K562 (cell line): Measurements from ENCODE around the gene NANS. TPM values are rescaled to one million over a fixed set of nuclear protein-coding genes. Genes with fewer than 3 reads are reported as not detected.

ENCODE experiments used
- BACH1 ChIP-seq: fragments of 200-800 bp; sonication (Bioruptor generic); IDR thresholded peaks from 2 replicates; pipeline ENCODE4 v1.6.1; 2016; ENCODE audit warnings: missing genetic modification characterization, missing compliant biosample characterization
- BRD4 ChIP-seq: fragments of 200-600 bp; sonication (generic); IDR thresholded peaks from 2 replicates; pipeline ENCODE4 v1.6.1; 2017; ENCODE audit warnings: inconsistent platforms
- BRD9 ChIP-seq: fragments of 450-650 bp; IDR thresholded peaks from 2 replicates; pipeline ENCODE4 v1.6.1; 2018; ENCODE audit warnings: low read depth; ENCODE audit not compliant: partially characterized antibody
- EP400 ChIP-seq: fragments of 450-650 bp; IDR thresholded peaks from 2 replicates; pipeline ENCODE4 v1.6.1; 2017; ENCODE audit warnings: antibody characterized with exemption, mild to moderate bottlenecking, moderate library complexity
- FOSL1 ChIP-seq: fragments of 200-800 bp; sonication (Bioruptor generic); conservative IDR thresholded peaks from 2 replicates; pipeline ENCODE4 v1.6.1; 2016; ENCODE audit warnings: missing genetic modification characterization, missing compliant biosample characterization
- KDM1A ChIP-seq, 2 experiments: fragments of 450-650 bp; IDR thresholded peaks; 2 replicates each; pipeline ENCODE4 v1.6.1; 2016; ENCODE audit warnings: mild to moderate bottlenecking in 2 of 2
- LCOR ChIP-seq: sonication (generic); formaldehyde crosslinking; IDR thresholded peaks from 2 replicates; pipeline ENCODE4 v1.8.0; 2022; ENCODE audit warnings: mild to moderate bottlenecking, missing genetic modification reagents
- MITF ChIP-seq: IDR thresholded peaks from 2 replicates; pipeline ENCODE4 v1.6.1; 2014; ENCODE audit warnings: antibody characterized with exemption
- MNT ChIP-seq, 2 experiments: fragments of 450-650 bp; conservative IDR thresholded peaks; 2 replicates each; pipeline ENCODE4 v1.6.1; 2017; ENCODE audit warnings: mild to moderate bottlenecking in 2 of 2, moderate library complexity in 2 of 2
- NR4A1 ChIP-seq, 2 experiments: fragments of 250-450 bp in 1 of 2; fragments of 450-650 bp in 1 of 2; sonication (Bioruptor Pico) in 1 of 2; IDR thresholded peaks; 2 replicates each; pipeline versions ENCODE4 v1.4.0 to v1.6.1; 2016 to 2020; ENCODE audit warnings: mild to moderate bottlenecking in 2 of 2, missing compliant biosample characterization in 1 of 2, missing genetic modification characterization in 1 of 2, moderate library complexity in 1 of 2
- RREB1 ChIP-seq: fragments of 250-450 bp; sonication (Bioruptor Pico); IDR thresholded peaks from 2 replicates; pipeline ENCODE4 v1.4.0; 2020
- SP1 ChIP-seq: sonication (generic); formaldehyde crosslinking; IDR thresholded peaks from 2 replicates; pipeline ENCODE4 v1.8.1; 2022; ENCODE audit warnings: mild to moderate bottlenecking, missing genetic modification reagents
- TRIM24 ChIP-seq, 2 experiments: fragments of 450-650 bp; IDR thresholded peaks; 2 replicates each; pipeline ENCODE4 v1.6.1; 2016
- ZNF212 ChIP-seq: fragments of 450-650 bp; formaldehyde crosslinking; IDR thresholded peaks from 2 replicates; pipeline ENCODE4 v1.4.0; 2020; ENCODE audit warnings: mild to moderate bottlenecking
- ZNF589 ChIP-seq: fragments of 200-800 bp; sonication (Bioruptor generic); IDR thresholded peaks from 2 replicates; pipeline ENCODE4 v1.6.1; 2016; ENCODE audit warnings: low read depth, missing genetic modification characterization, missing compliant biosample characterization
- ZNF740 ChIP-seq, 3 experiments: fragments of 200-800 bp in 1 of 3; sonication (Bioruptor generic) in 1 of 3; sonication (generic) in 1 of 3; formaldehyde crosslinking in 1 of 3; IDR thresholded peaks; 2 replicates each; pipeline versions ENCODE4 v1.6.1 to v1.8.0; 2016 to 2022; ENCODE audit warnings: mild to moderate bottlenecking in 2 of 3, missing compliant biosample characterization in 2 of 3, missing genetic modification characterization in 2 of 3, missing genetic modification reagents in 1 of 3
- ZSCAN32 ChIP-seq: fragments of 450-650 bp; formaldehyde crosslinking; IDR thresholded peaks from 2 replicates; pipeline ENCODE4 v1.4.0; 2020; ENCODE audit warnings: mild to moderate bottlenecking, moderate library complexity
- polyA plus RNA-seq, 8 experiments: library from polyadenylated mRNA; depleted of rRNA in 4 of 8; stranded (reverse) in 5 of 8; unstranded in 3 of 8; fragments of >200 nt; fragmentation: Nextera tagmentation in 2 of 8; fragmentation: Illumina TruSeq in 1 of 8; extraction: Ambion mirVana in 2 of 8; extraction: Trizol in 1 of 8; gene quantifications; 2 replicates each; pipeline versions ENCODE4 v1.2.1 to v1.2.3, GENCODE V29; 2011 to 2014; ENCODE audit warnings: inconsistent platforms in 1 of 8, missing spikeins in 1 of 8
- total RNA-seq, 7 experiments: library from RNA; depleted of rRNA in 6 of 7; stranded (reverse); fragments of >200 nt in 6 of 7; fragmentation: Illumina TruSeq in 2 of 7; extraction: Trizol in 2 of 7; gene quantifications; 2 replicates each; pipeline versions ENCODE4 v1.2.1 to v1.2.3, GENCODE V29; 2011 to 2021; ENCODE audit warnings: low replicate concordance in 1 of 7

The NANS gene
- total and polyA plus RNA-seq, 9 of the 15 experiments (the other 6 are each of a cell fraction or from before 2014, with no cell fraction given) = 37.1 to 181 (median 137) TPM

- TF ChIP-seq BRD9 = no peak
- TF ChIP-seq EP400 = peak; percentile 88
- no peak for TF ChIP-seq BRD4
- TF ChIP-seq NR4A1 (CRISPR knock-in tag; IDR thresholded peaks at IDR 0.05) = 0 out of 2 replicates have a peak, but pooled peaks have one; percentile 10
- no peak for TF ChIP-seq NR4A1 (tag; IDR thresholded peaks at IDR 0.05)
- TF ChIP-seq ZNF212 = no peak
- no peak for TF ChIP-seq TRIM24 (IDR thresholded peaks at IDR 0.05)
- no peak for TF ChIP-seq SP1 (CRISPR knock-in tag)
- TF ChIP-seq LCOR (CRISPR knock-in tag) = no peak
- TF ChIP-seq ZNF589 (CRISPR knock-in tag) = no peak
- TF ChIP-seq ZSCAN32 = no peak
- TF ChIP-seq RREB1 (CRISPR knock-in tag) = peak; percentile 75; the same call in 1 of the 2 replicates
- TF ChIP-seq BACH1 (tag) = no peak
- TF ChIP-seq FOSL1 (tag) = no peak
- 0 out of 2 replicates have a peak, but pooled peaks have one; percentile 44 for TF ChIP-seq ZNF740 (CRISPR knock-in tag; IDR thresholded peaks at IDR 0.05)
- TF ChIP-seq ZNF740 (tag; IDR thresholded peaks at IDR 0.05) = no peak
- no peak for TF ChIP-seq MITF
- TF ChIP-seq KDM1A (IDR thresholded peaks at IDR 0.05) = peak in 1 of 2 experiments; percentile 36; a peak in 2 of 4 replicates
- TF ChIP-seq MNT (conservative IDR thresholded peaks at IDR 0.05) = peak; percentile 85 to 95
Measured at GRCh38 chr9:98118640-98119601, 62.4 kb downstream of the NANS start, which contains the start of gene TRIM14 (continued).
